Gastrocnemius medialis (tissue), 4 donors: Measurements from ENCODE around the gene FRMD4B.
A peak's percentile ranks its signal among the peaks of the same experiment; 100 is the strongest.

Experiments used
- POLR2A ChIP-seq, 2 donors: fragments of 450-650 bp; IDR thresholded peaks; one replicate each; pipeline ENCODE4 v1.6.1; 2017; ENCODE audit warnings: antibody characterized with exemption in 2 of 2, mild to moderate bottlenecking in 2 of 2, moderate library complexity in 2 of 2
- TF ChIP-seq, protein P1 (sequence below), 5 experiments: fragments of 450-650 bp in 3 of 5; fragments of 200-600 bp in 2 of 5; sonication (generic) in 2 of 5; IDR thresholded peaks in 4 of 5; conservative IDR thresholded peaks in 1 of 5; 1 replicate in 4 of 5; 2 replicates in 1 of 5; pipeline ENCODE4 v1.5.1; 2016 to 2019; ENCODE audit warnings: antibody characterized with exemption in 5 of 5, mild to moderate bottlenecking in 3 of 5, moderate library complexity in 3 of 5

DNA sequence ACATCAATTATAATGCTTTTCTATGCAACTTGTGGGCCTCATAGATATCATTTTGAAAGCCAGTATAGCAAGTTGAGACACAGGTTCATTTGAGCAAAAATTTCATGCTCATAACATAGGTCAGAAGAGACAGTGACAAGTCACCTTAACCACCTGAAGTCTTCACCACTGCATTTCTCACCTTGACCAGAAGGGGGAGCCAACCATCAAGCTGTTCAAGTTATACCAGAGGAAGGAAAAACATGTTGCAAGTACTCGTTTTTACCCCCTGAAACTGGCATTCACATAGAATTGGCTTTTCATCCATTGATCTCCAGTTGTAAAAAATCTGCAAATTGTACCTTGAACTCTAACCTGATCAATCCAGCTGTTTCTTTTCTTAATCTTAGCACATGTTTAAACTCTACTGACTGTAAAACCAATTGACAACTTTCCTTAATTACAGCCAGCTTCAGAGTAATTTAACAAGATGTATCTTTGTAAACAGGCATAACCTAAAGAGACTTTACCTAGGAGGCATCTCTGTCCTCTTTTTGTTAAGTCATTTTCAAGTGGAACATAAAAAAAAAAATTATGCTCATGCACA, 264.9 kb downstream of the FRMD4B start:
- TF ChIP-seq, protein P1, sequence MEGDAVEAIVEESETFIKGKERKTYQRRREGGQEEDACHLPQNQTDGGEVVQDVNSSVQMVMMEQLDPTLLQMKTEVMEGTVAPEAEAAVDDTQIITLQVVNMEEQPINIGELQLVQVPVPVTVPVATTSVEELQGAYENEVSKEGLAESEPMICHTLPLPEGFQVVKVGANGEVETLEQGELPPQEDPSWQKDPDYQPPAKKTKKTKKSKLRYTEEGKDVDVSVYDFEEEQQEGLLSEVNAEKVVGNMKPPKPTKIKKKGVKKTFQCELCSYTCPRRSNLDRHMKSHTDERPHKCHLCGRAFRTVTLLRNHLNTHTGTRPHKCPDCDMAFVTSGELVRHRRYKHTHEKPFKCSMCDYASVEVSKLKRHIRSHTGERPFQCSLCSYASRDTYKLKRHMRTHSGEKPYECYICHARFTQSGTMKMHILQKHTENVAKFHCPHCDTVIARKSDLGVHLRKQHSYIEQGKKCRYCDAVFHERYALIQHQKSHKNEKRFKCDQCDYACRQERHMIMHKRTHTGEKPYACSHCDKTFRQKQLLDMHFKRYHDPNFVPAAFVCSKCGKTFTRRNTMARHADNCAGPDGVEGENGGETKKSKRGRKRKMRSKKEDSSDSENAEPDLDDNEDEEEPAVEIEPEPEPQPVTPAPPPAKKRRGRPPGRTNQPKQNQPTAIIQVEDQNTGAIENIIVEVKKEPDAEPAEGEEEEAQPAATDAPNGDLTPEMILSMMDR (IDR thresholded peaks at IDR 0.05 in 4 of 5, conservative IDR thresholded peaks at IDR 0.05 in 1 of 5) = peak; percentile 91 to 93 (median 92)
- no peak for TF ChIP-seq POLR2A (IDR thresholded peaks at IDR 0.05)
